NCI-H82 (cell line): ENCODE data around the gene PLEK.
A peak's percentile ranks its signal among the peaks of the same experiment; 100 is the strongest.
"Not testable (repeated sequence)": the region's sequence is repeated elsewhere in the genome, so short reads cannot be mapped to it uniquely, and the experiment has no call there.

Experiments used
- DNase-seq: peaks from one replicate; lab custom pipeline; 2025; lab: John Stamatoyannopoulos, UW

PLEK gene

GRCh38 chr2:68441179-68441993 lies 76.3 kb downstream of the PLEK start:
- peak; percentile 97 for DNase-seq

DNA sequence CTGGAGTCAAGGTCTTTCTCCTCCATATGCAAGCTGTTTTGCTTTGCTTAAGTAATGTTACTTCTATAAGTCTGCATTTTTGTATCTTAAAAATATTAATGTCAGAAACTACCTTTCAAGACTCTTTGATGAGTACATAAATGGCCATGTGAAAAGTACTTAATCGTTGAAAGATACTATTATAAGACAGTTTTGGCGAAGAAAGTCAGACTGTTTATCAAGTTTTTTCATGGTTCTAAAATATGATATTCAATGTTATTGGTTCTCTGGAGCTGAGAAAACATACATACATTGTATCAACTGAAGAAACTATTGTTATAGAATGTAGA lies 76.9 kb downstream of the PLEK start:
- DNase-seq = no peak

DNA sequence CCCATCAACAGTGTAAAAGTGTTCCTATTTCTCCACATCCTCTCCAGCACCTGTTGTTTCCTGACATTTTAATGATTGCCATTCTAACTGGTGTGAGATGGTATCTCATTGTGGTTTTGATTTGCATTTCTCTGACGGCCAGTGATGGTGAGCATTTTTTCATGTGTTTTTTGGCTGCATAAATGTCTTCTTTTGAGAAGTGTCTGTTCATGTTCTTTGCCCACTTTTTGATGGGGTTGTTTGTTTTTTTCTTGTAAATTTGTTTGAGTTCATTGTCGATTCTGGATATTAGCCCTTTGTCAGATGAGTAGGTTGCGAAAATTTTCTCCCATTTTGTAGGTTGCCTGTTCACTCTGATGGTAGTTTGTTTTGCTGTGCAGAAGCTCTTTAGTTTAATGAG lies 81.3 kb downstream of the PLEK start:
- not testable (repeated sequence) for DNase-seq
